ENCODE measurements around the gene DNAJC10.

DNAJC10 gene

GRCh38 chr2:182798736-182799135 is 82.7 kb downstream of the DNAJC10 start:
- no peak for DNase-seq (ENCODE audit: low spot score)

DNA sequence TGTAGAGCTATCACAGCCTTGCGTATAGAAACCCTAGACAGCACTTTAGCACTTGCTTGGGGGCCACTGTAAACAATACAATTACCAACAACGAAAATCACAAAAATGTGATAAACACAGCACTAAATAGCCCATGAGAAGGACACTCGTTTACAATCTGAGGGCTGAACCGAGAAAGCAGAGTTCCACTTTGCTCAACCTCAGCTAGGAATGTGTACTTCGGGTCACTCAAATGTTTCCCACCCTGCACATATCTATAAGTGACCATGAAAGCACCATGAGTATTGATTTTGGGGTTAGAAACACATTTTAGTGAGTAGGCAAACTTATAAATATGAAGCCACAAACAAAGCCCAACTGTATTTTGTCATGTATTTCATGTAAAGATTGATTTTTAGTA is 88.1 kb downstream of the DNAJC10 start:
- no peak for DNase-seq (ENCODE audit: low spot score)

DNA sequence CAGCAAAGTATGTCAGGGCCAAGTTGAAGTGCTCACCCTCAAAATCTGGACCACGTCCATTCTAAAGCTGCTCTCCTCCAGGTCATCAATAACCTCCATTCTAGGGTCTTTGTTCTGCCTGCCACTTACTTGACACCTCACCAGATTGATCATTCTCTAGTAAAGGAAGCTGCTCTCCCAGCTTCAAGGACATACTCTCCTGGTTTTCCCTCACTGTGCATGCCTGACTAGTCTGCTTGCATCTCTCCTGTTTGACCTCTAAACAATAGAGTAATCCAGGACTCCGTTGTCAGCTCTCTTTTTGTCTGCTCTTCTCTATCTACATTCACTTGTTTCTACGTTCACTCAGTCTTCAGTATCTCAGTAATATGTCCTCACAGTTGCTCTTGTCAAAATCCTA is 91.3 kb downstream of the DNAJC10 start:
- no peak for DNase-seq (ENCODE audit: low spot score)

DNA sequence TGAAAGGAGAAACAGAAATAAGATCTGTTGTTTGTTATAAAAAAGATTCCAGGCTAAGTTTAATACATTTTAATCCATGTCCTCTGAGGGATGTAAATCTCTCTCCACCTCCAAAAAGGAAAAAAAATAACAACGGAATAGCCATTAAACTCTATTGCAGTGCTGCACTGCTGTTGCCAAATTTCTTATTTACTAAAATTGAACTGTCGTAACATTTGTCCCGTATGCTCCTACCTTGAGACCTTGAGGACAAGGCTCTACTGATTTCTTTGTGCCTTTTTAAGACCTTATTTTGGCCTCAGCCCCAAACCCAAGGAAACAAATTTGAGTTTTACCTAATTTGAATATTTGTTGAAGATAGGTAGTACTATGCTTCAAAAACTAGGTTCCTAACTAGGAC is 94.0 kb downstream of the DNAJC10 start:
- DNase-seq (ENCODE audit: low spot score), result no peak

DNA sequence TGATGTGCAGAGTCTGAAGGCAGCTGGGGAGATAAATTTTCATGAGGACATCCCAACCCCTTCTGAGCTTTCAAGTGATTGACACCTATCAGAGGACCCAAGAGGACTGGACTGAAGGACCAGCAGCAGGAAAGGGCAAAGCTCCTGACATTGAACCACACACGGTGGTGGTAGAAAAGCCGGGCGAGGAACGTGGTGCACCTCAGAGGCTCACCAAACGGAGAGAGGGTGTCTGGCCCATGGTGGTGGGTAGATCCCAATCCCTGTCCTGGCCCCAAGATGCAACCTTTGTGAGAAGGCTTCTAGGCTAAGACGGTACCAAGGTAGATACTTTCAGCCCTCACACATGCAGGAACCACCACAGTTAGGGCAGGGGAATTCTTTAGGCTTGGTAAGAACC is 98.3 kb downstream of the DNAJC10 start:
- no peak for DNase-seq (ENCODE audit: low spot score)

DNA sequence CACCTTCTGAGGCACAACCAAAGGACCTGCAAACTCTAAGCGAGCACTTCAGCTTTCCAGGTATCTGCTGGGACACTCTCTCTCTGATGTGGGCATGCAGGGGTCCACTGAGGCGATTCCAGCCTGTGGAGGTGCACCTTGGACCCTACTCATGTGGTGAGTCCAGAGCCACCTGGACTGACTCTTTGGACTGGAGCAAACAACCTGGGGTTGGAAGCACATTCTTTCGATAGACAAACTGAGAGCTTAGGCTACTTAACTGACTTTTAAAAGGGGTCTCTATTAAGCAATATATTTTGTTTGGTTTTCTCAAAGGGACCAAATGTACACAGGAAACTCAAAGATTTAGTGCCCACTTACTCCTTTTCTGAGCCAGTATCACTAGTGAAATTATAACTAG is 98.7 kb downstream of the DNAJC10 start:
- no peak for DNase-seq (ENCODE audit: low spot score)

DNA sequence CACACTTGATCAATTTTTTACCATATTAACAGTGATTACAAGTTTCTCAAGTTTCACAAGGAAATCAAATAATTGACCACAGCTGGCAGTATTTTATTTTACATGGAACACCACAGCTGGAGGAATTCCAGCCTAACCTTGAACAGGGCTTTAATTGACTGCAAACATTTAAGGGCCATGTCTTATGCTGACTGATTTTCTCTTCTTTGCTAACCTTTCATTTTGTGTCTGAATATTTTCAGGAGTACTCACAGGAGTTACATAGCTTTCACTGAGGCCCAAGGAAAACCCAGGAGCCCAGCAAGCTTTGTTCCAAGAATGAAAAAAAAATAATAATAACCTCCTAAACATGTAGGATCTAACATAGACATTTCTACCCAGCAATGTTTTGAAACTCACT is 100.8 kb downstream of the DNAJC10 start:
- no peak for DNase-seq (ENCODE audit: low spot score)

- DNase-seq (ENCODE audit: low spot score), result no peak
These were observed 101.5 kb downstream of the DNAJC10 start for GRCh38 chr2:182817558-182817957.

- no peak for DNase-seq (ENCODE audit: low spot score)
These were observed 102.4 kb downstream of the DNAJC10 start for GRCh38 chr2:182818501-182818900.

GRCh38 chr2:182818925-182819324 is 102.9 kb downstream of the DNAJC10 start:
- no peak for DNase-seq (ENCODE audit: low spot score)

- DNase-seq (ENCODE audit: low spot score), result no peak
These were observed 103.4 kb downstream of the DNAJC10 start for GRCh38 chr2:182819412-182819811.

- DNase-seq (ENCODE audit: low spot score), result no peak
These were observed 105.1 kb downstream of the DNAJC10 start for GRCh38 chr2:182821182-182821581.

DNA sequence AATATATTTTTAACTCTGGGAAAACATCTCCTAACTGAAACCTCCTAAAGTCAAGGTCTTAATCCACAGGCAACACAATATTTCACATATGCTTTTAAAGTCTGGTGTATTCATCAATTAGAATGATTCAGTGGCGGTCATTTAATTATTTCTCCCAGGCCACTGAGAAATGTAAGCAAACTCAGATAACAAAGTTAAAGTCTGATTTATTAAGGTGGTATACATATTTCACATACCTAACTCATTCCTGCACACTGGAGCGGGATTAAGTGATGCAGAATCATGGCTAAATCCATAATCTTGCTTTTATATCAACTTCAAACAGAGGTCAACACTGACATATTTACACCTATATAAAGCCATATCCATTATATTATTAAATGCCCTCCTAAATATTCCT is 106.7 kb downstream of the DNAJC10 start:
- no peak for DNase-seq (ENCODE audit: low spot score)

DNA sequence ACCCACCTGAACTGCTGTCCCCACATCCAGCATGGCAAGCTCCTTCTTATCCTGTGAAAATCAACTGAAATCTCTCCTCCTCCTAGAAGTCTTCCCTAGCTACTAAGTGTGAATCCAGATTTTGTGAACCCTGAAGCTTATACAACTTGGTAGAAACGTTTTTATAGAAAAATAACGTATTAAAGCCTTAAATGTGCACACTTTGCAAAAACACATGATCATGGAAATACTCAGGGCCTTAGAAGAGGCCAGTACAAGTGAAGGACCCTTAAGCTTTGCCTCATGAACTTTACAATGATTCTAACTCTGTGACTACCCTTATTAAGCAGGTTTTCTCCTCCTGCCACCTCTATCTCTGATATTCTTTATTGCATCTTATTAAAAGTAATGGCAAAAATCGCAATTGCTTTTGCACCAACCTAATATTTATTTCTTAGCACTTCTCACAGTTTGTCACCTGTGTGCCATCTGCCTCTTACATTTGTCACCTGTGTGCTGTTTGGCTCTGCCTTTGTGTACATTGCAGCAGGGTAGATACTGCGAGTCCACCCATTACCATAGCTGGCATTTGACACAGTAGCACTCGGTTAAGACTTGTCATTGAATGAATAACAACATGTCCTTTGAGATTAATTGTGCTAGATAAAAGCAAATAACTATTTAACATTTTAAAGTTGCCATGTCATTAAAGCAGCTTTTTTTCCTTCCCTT is 108.2 kb downstream of the DNAJC10 start:
- DNase-seq (ENCODE audit: low spot score), result no peak

GRCh38 chr2:182824767-182825158 is 108.7 kb downstream of the DNAJC10 start:
- DNase-seq (ENCODE audit: low spot score), result no peak

GRCh38 chr2:182826064-182826463 is 110.0 kb downstream of the DNAJC10 start:
- no peak for DNase-seq (ENCODE audit: low spot score)

DNA sequence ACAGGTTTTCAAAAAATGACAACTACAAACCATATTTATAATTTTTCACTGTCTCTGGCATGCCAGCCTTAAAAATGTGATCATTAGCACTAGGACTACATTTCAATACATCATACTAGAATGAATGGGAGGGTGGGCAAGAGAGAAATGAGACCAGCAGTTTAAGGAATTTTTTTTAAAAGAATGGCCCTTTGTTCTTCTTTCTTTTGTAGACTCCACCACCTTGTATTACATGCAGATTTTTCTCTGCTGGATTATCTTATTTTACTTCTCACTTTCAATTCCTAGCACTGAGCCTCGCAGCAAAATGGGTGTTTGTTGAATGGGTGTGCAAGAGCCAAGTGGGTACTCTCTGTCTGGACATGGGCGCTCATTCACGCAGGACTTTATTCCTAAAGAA is 110.4 kb downstream of the DNAJC10 start:
- DNase-seq (ENCODE audit: low spot score), result no peak

DNA sequence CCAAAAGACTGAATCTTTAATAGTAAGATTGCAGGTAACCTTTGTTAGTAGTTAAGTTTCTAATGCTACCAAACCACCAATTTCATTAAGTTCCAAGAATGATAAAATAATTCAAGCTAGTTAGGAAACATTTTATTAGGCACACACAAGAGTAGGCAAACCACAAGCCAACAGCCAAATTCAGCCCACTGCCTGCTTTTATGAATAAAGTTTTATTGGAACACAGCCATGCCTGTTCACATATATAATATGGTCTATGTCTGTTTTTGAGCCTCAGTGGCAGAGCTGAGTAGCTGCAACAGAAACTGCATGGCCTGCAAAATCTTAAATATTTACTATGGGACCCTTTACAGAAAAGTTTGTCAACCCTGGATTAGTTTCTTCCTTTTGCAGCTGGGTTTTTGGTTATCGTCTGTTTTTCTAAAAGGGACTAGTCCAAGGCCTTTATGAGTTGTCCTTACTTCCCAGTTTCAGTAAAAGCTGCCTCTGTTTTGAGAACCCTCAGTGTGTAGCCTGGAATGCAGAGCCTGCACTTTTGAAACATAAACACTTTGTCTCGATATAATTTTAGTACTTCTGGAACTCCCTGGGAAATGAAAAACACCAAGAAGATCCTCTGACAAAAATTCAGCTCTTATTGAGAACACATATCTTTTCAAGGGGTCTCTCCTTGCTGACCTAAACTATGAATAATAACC is 111.3 kb downstream of the DNAJC10 start:
- DNase-seq (ENCODE audit: low spot score), result no peak

DNA sequence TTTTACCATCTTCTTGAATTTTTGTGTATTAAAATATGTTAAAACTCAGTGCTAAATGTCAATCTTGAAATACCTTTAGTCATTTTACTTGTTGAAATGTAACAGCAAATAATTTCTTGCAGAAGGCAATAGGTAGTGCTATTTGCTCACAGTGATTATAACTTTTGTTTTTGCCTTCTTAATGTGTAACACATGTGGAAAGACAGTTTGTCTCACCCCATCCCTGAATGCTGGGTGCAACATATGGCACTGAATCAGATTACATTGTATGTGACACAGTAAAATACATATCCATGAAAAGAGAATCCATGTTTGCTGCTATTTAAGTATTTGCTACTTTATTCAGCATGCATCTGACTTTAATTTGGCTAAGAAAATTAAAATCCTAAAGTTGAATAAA is 115.0 kb downstream of the DNAJC10 start:
- no peak for DNase-seq (ENCODE audit: low spot score)

GRCh38 chr2:182831921-182832320 is 115.9 kb downstream of the DNAJC10 start:
- no peak for DNase-seq (ENCODE audit: low spot score)

DNA sequence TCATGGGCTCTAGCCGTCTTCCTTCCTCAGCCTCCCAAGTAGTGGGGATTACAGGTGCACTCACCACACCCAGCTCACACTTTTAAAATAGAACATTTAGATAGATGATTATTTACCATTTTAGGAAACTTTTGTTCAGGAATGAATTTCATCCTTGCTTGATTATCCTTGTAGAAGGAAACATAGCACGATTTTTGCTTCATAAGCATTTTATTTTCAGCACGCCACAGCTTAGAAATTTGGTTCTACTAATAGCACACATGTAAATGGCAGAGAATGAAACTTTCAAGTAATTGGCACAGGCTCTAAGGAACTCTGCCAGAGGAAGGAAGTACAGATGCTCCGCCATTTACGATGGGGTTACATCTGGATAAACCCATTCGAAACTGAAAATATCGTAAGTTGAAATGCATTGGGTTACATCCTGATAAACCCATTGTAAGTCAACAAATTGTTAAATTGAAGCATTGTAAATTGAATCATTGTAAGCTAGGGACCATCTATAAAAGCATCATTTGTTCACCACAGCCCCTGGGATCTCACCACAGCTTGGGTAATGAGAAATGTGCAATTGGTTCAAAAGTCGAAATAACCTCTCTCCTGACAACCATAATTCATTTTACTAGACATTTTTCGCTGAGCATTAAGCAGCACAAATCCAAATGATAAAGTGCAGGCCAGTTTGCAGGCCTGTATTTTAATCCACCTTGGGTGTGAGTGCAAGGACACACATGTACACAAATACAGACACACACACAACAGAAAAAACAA is 117.2 kb downstream of the DNAJC10 start:
- no peak for DNase-seq (ENCODE audit: low spot score)

- DNase-seq (ENCODE audit: low spot score), result no peak
These were observed 118.2 kb downstream of the DNAJC10 start for GRCh38 chr2:182834293-182834692.

GRCh38 chr2:182836451-182836850 is 120.4 kb downstream of the DNAJC10 start:
- DNase-seq (ENCODE audit: low spot score), result no peak

All from CD4-positive, alpha-beta T cell treated with Interleukin-2 at 100 ng/mL for 4 hours (primary cell).